Measurements from ENCODE around the gene NKAIN1. TPM values are rescaled to one million over a fixed set of nuclear protein-coding genes. Genes with fewer than 3 reads are reported as not detected.

Gene NKAIN1
- total RNA-seq = 1.1 TPM

DNA sequence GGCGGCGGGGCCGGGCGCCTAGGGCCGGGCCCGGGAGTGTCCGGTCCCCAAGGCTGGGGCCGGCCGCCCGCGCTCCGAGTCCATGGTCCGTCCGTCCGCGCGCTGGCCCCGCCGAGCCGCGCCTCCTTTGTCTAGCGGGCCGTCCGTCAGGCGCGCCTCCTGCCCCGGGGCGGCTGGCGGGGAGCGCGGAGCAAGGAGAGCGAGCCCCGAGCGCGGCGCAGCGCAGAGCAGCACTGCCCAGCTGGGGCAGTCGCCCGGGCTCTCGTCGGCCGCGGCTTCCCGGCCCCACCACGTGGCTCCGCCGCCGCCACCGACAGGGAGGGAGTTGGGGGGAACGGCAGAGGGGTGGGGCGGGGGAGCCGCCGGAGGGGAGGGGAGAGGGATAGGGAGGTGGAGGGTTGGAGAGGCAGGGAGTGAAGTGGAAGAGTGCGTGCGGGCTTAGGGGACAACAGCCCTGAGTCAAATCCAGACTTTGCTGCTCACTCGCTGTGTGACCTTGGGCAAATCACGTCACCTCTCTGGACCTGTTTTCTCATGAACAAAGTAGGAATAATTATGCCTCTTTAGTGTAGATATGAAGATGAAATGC lies at the start of gene NKAIN1:
Gene NKAIN1 (minus strand): TSS at position 235 of the 589 bp plus-strand sequence. CDS start 340 bp downstream, outside the sequence.

Other genes with a start within 250 kb of the NKAIN1 start
- 137 TPM for gene PUM1, start 174.2 kb downstream of the NKAIN1 start, total RNA-seq
- 96.3 TPM for gene SNRNP40, start 56.9 kb upstream of the NKAIN1 start, total RNA-seq
- gene ZCCHC17, start 57.1 kb upstream of the NKAIN1 start, total RNA-seq = 17.2 TPM
- 49.9 TPM for gene FABP3, start 133.2 kb upstream of the NKAIN1 start, total RNA-seq
- gene SERINC2, start 173.3 kb upstream of the NKAIN1 start, total RNA-seq = 24.8 TPM